Epithelial cell of esophagus (primary cell): ENCODE data around the gene GRB2.

ENCODE experiments used
- DNase-seq: peaks from one replicate; pipeline ENCODE4 v3.0.0; 2010; ENCODE audit warnings: low read depth
- H3K4me3 ChIP-seq: 2 replicates; pipeline ENCODE4 v1.5.1; 2011; ENCODE audit warnings: mild to moderate bottlenecking, low read length, control low read depth
- TF ChIP-seq, protein P1 (sequence below): IDR thresholded peaks from 2 replicates; pipeline ENCODE4 v1.5.1; 2011; ENCODE audit warnings: low read depth, mild to moderate bottlenecking, low read length, control low read depth, inconsistent platforms; ENCODE audit not compliant: insufficient read depth; ENCODE audit errors: missing control alignments

GRB2 gene

GRCh38 chr17:75331671-75332070 lies 73.8 kb downstream of the GRB2 start:
- TF ChIP-seq, protein P1, sequence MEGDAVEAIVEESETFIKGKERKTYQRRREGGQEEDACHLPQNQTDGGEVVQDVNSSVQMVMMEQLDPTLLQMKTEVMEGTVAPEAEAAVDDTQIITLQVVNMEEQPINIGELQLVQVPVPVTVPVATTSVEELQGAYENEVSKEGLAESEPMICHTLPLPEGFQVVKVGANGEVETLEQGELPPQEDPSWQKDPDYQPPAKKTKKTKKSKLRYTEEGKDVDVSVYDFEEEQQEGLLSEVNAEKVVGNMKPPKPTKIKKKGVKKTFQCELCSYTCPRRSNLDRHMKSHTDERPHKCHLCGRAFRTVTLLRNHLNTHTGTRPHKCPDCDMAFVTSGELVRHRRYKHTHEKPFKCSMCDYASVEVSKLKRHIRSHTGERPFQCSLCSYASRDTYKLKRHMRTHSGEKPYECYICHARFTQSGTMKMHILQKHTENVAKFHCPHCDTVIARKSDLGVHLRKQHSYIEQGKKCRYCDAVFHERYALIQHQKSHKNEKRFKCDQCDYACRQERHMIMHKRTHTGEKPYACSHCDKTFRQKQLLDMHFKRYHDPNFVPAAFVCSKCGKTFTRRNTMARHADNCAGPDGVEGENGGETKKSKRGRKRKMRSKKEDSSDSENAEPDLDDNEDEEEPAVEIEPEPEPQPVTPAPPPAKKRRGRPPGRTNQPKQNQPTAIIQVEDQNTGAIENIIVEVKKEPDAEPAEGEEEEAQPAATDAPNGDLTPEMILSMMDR, result no peak
- no peak overlapping the region for H3K4me3 ChIP-seq
- DNase-seq, result no peak

- DNase-seq, result no peak
- TF ChIP-seq, protein P1, result no peak
- H3K4me3 ChIP-seq, result no peak overlapping the region
These were observed 77.7 kb downstream of the GRB2 start for GRCh38 chr17:75327757-75328156.

GRCh38 chr17:75326226-75326848 lies 79.1 kb downstream of the GRB2 start:
- DNase-seq, result no peak
- TF ChIP-seq, protein P1, result no peak
- H3K4me3 ChIP-seq, result no peak overlapping the region

DNA sequence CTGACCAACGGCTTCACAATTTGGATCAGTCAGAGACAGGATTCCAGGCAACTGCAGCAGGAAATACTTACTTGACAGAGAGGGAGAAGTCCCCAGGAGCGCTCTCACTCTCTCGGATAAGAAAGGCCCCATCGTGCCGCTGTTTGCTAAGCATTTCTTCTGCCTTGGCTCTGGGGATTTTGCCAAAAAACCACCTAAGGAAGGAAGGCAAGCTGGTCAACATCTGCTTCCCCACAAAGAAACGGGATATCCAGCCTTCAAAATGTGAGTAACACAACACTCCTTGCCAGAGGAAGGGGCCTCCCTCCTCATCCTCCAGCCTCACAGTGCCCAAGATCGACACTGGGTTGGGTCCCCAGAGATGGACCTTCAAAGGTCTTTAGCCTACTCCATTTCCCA lies 79.7 kb downstream of the GRB2 start:
- DNase-seq, result no peak
- no peak overlapping the region for H3K4me3 ChIP-seq
- TF ChIP-seq, protein P1, result no peak

DNA sequence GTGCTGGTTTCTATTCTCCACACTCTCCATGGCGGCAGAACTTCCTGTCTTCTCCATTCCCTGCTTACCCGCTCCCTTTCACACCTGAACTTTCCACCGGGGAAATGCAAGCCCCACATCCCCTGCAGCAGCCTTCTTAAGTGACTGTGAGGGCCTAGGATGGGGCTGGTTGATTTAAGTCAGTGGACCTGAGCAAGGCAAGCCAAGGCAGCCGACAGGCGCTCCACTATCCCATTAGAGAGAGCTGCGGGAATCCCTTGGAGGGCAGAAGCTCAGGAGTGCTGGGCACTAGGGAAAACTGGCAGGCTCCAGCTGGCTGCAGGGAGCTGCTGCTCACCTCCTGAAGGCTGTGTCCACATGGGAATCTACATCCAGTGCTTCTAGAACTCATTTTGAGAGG lies 80.1 kb downstream of the GRB2 start:
- TF ChIP-seq, protein P1, result no peak
- DNase-seq, result no peak
- H3K4me3 ChIP-seq, result no peak overlapping the region

DNA sequence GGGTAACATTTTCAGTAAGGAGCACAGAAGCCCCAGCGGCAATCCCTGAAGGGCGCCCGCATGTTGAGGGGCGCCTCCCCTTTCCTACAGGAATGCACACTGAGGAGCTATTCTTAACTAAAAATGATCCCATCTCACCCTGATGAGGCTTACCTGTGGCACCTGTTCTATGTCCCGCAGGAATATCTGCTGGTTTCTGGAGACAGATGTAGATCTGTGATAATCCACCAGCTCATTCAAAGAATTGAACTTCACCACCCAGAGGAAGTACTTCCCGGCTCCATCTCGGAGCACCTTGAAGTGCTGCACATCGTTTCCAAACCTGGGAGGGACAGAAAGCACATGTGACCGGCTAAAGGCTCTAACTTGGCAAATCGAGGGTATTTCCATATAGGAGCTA lies 84.0 kb downstream of the GRB2 start:
- no peak for DNase-seq
- TF ChIP-seq, protein P1, result no peak
- H3K4me3 ChIP-seq, result no peak overlapping the region
